Parathyroid adenoma (tissue), 2 donors: Measurements from ENCODE around the gene RTCA.
"Not testable (repeated sequence)": the region's sequence is repeated elsewhere in the genome, so short reads cannot be mapped to it uniquely, and the experiment has no call there.

ENCODE experiments used
- H2AFZ ChIP-seq: fragments of 300-600 bp; sonication (generic); one replicate; pipeline ENCODE4 v1.7.0; 2017; ENCODE audit warnings: antibody characterized with exemption, mild to moderate bottlenecking
- H3K27ac ChIP-seq: fragments of 300-600 bp; sonication (generic); one replicate; pipeline ENCODE4 v1.7.0; 2017
- H3K27me3 ChIP-seq: fragments of 300-600 bp; sonication (generic); one replicate; pipeline ENCODE4 v1.7.0; 2017; ENCODE audit warnings: low read length; ENCODE audit not compliant: control insufficient read depth, insufficient read depth
- H3K36me3 ChIP-seq: fragments of 300-600 bp; sonication (generic); one replicate; pipeline ENCODE4 v1.7.0; 2017; ENCODE audit warnings: low read length; ENCODE audit not compliant: control insufficient read depth, insufficient read depth
- H3K4me1 ChIP-seq: fragments of 300-600 bp; sonication (generic); one replicate; pipeline ENCODE4 v1.7.0; 2017; ENCODE audit warnings: control low read depth
- H3K4me2 ChIP-seq: fragments of 300-600 bp; sonication (generic); one replicate; pipeline ENCODE4 v1.7.0; 2017; ENCODE audit warnings: low read length
- H3K4me3 ChIP-seq: fragments of 300-600 bp; sonication (generic); one replicate; pipeline ENCODE4 v1.7.0; 2017; ENCODE audit warnings: low read depth, low read length
- H3K79me2 ChIP-seq: fragments of 300-600 bp; sonication (generic); one replicate; pipeline ENCODE4 v1.7.0; 2017; ENCODE audit warnings: control low read depth
- H3K9ac ChIP-seq: fragments of 300-600 bp; sonication (generic); one replicate; pipeline ENCODE4 v1.7.0; 2017; ENCODE audit warnings: mild to moderate bottlenecking
- H3K9me3 ChIP-seq: fragments of 300-600 bp; sonication (generic); one replicate; pipeline ENCODE4 v1.7.0; 2017; ENCODE audit warnings: low read length; ENCODE audit not compliant: control insufficient read depth
- CTCF ChIP-seq: fragments of 300-600 bp; sonication (generic); IDR thresholded peaks from one replicate; pipeline ENCODE4 v1.7.0; 2017; ENCODE audit warnings: antibody characterized with exemption, mild to moderate bottlenecking
- donor health status: primary hyperparathyroidism.

RTCA gene

GRCh38 chr1:100252901-100253300, 13.1 kb upstream of the RTCA start:
- TF ChIP-seq CTCF = no peak
- no peak overlapping the region for H3K4me2 ChIP-seq
- no peak overlapping the region for H3K27ac ChIP-seq
- no peak overlapping the region for H3K9ac ChIP-seq
- H3K9me3 ChIP-seq = no peaks in the 10 kb centered on the region
- no peak overlapping the region for H2AFZ ChIP-seq
- H3K27me3 ChIP-seq = no peaks in the 10 kb centered on the region
- H3K79me2 ChIP-seq = peaks cover 5% of the 10 kb centered on the region
- no peaks in the 10 kb centered on the region for H3K36me3 ChIP-seq
- no peak overlapping the region for H3K4me3 ChIP-seq
- peaks cover 5% of the 10 kb centered on the region for H3K4me1 ChIP-seq

GRCh38 chr1:100253552-100253951, 12.5 kb upstream of the RTCA start:
- no peak overlapping the region for H3K27ac ChIP-seq
- H3K36me3 ChIP-seq = no peaks in the 10 kb centered on the region
- H2AFZ ChIP-seq = no peak overlapping the region
- TF ChIP-seq CTCF = no peak
- no peaks in the 10 kb centered on the region for H3K27me3 ChIP-seq
- H3K4me2 ChIP-seq = no peak overlapping the region
- peaks cover 5% of the 10 kb centered on the region for H3K4me1 ChIP-seq
- H3K79me2 ChIP-seq = peaks cover 5% of the 10 kb centered on the region
- no peak overlapping the region for H3K4me3 ChIP-seq
- H3K9me3 ChIP-seq = no peaks in the 10 kb centered on the region
- no peak overlapping the region for H3K9ac ChIP-seq

- not testable (repeated sequence) for H3K27ac ChIP-seq, H2AFZ ChIP-seq, H3K27me3 ChIP-seq, H3K36me3 ChIP-seq, H3K79me2 ChIP-seq, H3K4me2 ChIP-seq, H3K4me3 ChIP-seq, H3K9me3 ChIP-seq, H3K4me1 ChIP-seq, H3K9ac ChIP-seq
Measured at GRCh38 chr1:100256273-100256672, 9.7 kb upstream of the RTCA start.

GRCh38 chr1:100258427-100258826, 7.6 kb upstream of the RTCA start:
- H3K36me3 ChIP-seq = not testable (repeated sequence)

GRCh38 chr1:100261686-100262085, 4.3 kb upstream of the RTCA start:
- Histone ChIP-seq H3K9ac (no peak overlapping the region), H3K79me2 (peaks cover 6% of the 10 kb centered on the region), H3K4me1 (no peaks in the 10 kb centered on the region), H3K27me3 (no peaks in the 10 kb centered on the region), H3K4me3 (no peak overlapping the region), H3K36me3 (no peaks in the 10 kb centered on the region), H2AFZ (no peak overlapping the region), H3K9me3 (no peaks in the 10 kb centered on the region), H3K27ac (no peak overlapping the region), H3K4me2 (no peak overlapping the region)
- TF ChIP-seq CTCF = no peak

More at GRCh38 chr1:100258427-100258826, 7.6 kb upstream of the RTCA start:
- H3K9me3 ChIP-seq, H3K27me3 ChIP-seq, H3K27ac ChIP-seq, H3K79me2 ChIP-seq, H3K4me2 ChIP-seq, H3K4me3 ChIP-seq, H3K9ac ChIP-seq, H2AFZ ChIP-seq, H3K4me1 ChIP-seq: not testable (repeated sequence)

- not testable (repeated sequence) for H3K27me3 ChIP-seq, H3K27ac ChIP-seq, H3K4me3 ChIP-seq, H3K9ac ChIP-seq, H3K4me1 ChIP-seq, H3K79me2 ChIP-seq, H2AFZ ChIP-seq, H3K9me3 ChIP-seq, H3K4me2 ChIP-seq, H3K36me3 ChIP-seq
Measured at GRCh38 chr1:100264081-100264480, 1.9 kb upstream of the RTCA start.
